ENCODE data around the gene CPNE4. TPM values are rescaled to one million over a fixed set of nuclear protein-coding genes. Genes with fewer than 3 reads are reported as not detected.

The CPNE4 gene
- total RNA-seq, 4 donors from 2014 or later = 0.17 to 0.52 TPM; not detected in 2

- Histone ChIP-seq H3K36me3 (no peaks in the 10 kb centered on the region), H3K9me3 (peaks cover 0 to 7% (median 0%) of the 10 kb centered on the region in 4 donors), H3K4me3 (no peak overlapping the region), H3K27ac (replicated peaks in 1 of 4) (no peak overlapping the region), H3K27me3 (no peaks in the 10 kb centered on the region), H3K4me1 (no peaks in the 10 kb centered on the region)
- intact Hi-C loops (cut with DNase I) = no loop called here
- no peak for DNase-seq (ENCODE audit: extremely low spot score)
- no peak for TF ChIP-seq EP300 (IDR thresholded peaks at IDR 0.05)
- no peak for TF ChIP-seq POLR2AphosphoS5 (IDR thresholded peaks at IDR 0.05)
- no peak for TF ChIP-seq CTCF (IDR thresholded peaks at IDR 0.05)
- no peak for TF ChIP-seq POLR2A (IDR thresholded peaks at IDR 0.05; ENCODE audit: low read depth)
Observed at GRCh38 chr3:131775650-131776049, 259.2 kb downstream of the CPNE4 start.

DNA sequence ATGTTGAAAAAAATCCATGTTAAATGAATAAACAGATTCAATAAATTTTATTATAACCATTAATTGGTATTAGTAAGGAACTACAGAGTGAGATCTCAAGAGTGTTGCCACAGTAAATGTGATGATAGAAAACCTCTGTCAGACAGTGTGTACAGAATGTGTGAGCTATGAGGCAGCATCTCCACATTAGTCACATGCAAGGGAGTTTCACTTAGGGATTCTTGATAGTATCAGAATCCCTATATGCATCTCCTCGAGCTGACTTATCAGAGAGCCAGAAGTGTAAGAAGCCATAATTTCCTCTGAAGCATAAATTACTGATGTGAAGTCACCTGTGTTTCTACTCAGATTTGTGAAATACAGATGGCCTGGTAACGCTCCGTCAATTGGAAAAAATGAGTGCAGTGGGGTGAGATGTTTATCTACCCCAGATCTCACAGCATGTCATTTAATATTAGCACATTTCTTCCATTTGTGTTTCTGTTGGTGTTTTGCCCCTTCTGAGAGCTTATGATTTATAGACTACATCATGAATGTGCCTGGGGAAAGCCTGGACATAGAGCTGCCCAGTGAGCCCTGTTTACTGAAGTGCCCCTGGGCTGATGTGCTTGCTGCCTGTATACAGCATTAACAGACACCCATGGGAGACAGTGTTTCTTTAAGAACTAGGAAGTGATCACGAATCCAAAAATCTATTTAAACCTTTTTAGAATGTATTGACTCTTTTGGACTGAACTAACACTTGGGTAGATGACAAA lies 262.4 kb downstream of the CPNE4 start:
- no peak overlapping the region for H3K4me3 ChIP-seq
- H3K27ac ChIP-seq (replicated peaks in 1 of 4) = no peak overlapping the region
- 77% methylated on average over 4 of the region's 4 CpGs for WGBS
- TF ChIP-seq CTCF (IDR thresholded peaks at IDR 0.05) (no peak), POLR2AphosphoS5 (IDR thresholded peaks at IDR 0.05) (no peak), POLR2A (IDR thresholded peaks at IDR 0.05; ENCODE audit: low read depth) (no peak), EP300 (IDR thresholded peaks at IDR 0.05) (no peak)
- no peaks in the 10 kb centered on the region for H3K27me3 ChIP-seq
- no peaks in the 10 kb centered on the region for H3K9me3 ChIP-seq
- no peaks in the 10 kb centered on the region for H3K36me3 ChIP-seq
- intact Hi-C loops (cut with DNase I) = no loop called here
- no peak for DNase-seq (ENCODE audit: extremely low spot score)
- H3K4me1 ChIP-seq = no peaks in the 10 kb centered on the region

GRCh38 chr3:131762981-131763564 lies 271.7 kb downstream of the CPNE4 start:
- intact Hi-C loops (cut with DNase I) = no loop called here
- DNase-seq (ENCODE audit: extremely low spot score) = no peak
- no peak overlapping the region for H3K27ac ChIP-seq (replicated peaks in 1 of 4)
- no peak for TF ChIP-seq EP300 (IDR thresholded peaks at IDR 0.05)
- TF ChIP-seq POLR2A (IDR thresholded peaks at IDR 0.05; ENCODE audit: low read depth) = no peak
- no peak for TF ChIP-seq CTCF (IDR thresholded peaks at IDR 0.05)
- TF ChIP-seq POLR2AphosphoS5 (IDR thresholded peaks at IDR 0.05) = no peak
- H3K4me1 ChIP-seq = no peaks in the 10 kb centered on the region
- H3K9me3 ChIP-seq = no peaks in the 10 kb centered on the region
- H3K36me3 ChIP-seq = no peaks in the 10 kb centered on the region
- no peak overlapping the region for H3K4me3 ChIP-seq
- H3K27me3 ChIP-seq = no peaks in the 10 kb centered on the region
- WGBS = 46% methylated on average over 4 of the region's 4 CpGs

- Histone ChIP-seq H3K27me3 (no peaks in the 10 kb centered on the region), H3K27ac (replicated peaks in 1 of 4) (no peak overlapping the region), H3K36me3 (no peaks in the 10 kb centered on the region), H3K4me1 (no peaks in the 10 kb centered on the region), H3K4me3 (no peak overlapping the region), H3K9me3 (no peaks in the 10 kb centered on the region)
- intact Hi-C loops (cut with DNase I) = no loop called here
- TF ChIP-seq POLR2A (IDR thresholded peaks at IDR 0.05; ENCODE audit: low read depth) = no peak
- no peak for TF ChIP-seq CTCF (IDR thresholded peaks at IDR 0.05)
- TF ChIP-seq POLR2AphosphoS5 (IDR thresholded peaks at IDR 0.05) = no peak
- no peak for TF ChIP-seq EP300 (IDR thresholded peaks at IDR 0.05)
- DNase-seq (ENCODE audit: extremely low spot score) = no peak
- 83% methylated on average over 2 of the region's 2 CpGs for WGBS
Observed at GRCh38 chr3:131756405-131756804, 278.4 kb downstream of the CPNE4 start.
